Measurements from ENCODE around the gene KIRREL2.
"Not testable (repeated sequence)": the region's sequence is repeated elsewhere in the genome, so short reads cannot be mapped to it uniquely, and the experiment has no call there.

KIRREL2 gene

DNA sequence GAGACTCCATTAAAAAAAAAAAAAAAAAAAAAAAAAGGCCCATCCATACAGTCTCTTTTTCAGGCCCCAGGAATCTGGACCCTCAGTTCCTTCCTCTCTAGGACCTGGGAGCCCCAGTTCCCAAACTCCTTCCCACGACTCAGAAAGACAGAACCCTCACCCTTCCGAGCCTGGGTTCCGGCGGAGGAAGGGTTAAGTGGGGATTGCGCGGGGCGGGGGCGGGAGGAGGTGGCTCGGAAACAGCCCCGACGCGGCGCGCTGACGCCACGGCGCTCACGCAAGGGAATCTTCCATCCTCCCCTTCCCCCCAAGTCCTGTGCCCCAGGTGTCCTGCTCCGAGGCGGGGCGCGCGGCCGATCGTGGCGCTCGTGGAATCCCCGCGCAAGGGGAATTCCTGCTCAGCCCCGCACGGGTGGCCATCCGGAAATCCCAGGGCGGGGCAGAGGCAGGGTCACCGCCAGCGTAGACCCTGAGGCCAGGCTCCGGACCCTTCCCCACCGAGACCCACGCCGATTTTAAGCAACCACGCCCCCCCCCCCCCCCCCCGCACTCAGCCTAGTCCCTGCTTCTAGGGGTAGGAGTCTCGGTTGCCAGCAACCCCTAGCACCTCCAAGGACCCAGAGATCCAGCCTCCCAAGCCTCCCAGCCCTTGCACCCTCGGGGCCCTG lies 43.0 kb downstream of the KIRREL2 start:
- DNase-seq, result peak; percentile 46 to 48

DNA sequence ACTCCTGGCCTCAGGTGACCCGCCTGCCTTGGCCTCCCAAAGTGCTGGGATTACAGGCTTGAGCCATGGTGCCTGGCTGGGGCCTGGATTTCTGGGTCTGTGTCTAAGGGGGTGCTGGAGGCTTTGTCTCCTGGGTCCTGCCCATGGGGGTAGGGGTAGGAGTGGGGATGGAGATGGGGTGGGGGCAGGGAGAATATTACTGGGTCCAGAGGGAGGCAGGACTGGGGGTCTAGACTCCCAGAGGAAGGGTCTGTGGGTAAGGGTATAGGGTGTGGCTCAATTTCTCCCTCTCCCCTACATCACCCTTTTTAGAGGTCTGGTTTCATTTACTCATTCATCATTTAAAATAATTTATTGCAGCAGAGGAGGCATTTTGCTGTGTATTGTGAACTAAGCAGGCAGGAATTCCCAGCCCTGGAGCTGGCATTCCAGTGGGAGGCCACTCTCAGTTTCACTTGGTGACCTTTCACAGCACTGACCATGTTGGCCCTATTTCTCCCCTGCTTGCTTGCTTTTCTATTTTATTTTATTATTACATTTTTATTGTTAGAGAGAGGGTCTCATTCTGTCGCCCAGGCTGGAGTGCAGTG lies 44.4 kb downstream of the KIRREL2 start:
- DNase-seq, result no peak

DNA sequence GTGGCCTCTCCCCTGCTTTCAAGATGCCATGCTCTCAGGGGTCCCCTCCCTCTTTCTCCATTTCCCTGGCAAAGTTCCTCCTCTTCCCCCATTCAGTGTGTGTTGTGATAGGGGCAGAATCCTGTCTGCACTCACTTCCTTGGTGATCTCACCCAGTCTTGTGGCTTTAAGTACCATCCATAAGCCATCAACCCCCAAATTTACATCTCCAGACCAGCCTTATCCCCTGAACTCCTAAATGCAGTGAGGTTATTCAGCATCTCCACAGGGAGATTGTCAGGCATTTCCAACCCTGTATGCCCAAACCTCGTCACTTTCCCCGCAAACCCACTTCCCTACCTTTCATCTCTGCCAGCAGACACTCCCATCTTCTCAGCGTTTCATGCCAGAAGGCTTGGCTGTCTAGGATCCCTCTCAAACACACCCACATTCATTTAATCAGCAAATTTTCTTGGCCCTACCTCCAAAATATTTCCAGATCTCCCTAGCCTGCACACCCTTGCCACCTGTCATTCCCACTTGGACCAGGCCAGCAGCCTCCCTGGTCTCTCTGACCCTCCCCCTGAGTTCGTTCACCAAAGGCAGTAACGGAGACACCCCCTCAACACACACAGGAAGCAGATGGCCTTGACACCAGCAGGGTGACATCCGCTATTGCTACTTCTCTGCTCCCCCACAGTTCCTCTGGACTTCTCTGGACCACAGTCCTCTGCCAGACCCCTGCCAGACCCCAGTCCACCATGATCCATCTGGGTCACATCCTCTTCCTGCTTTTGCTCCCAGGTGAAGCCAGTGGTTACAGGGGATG lies 45.3 kb downstream of the KIRREL2 start, which contains the start of gene HCST:
HCST (plus strand) TSS at position 676 of the 808 bp plus-strand sequence; CDS start at position 741, 65 bp downstream.
- DNase-seq, result no peak

DNA sequence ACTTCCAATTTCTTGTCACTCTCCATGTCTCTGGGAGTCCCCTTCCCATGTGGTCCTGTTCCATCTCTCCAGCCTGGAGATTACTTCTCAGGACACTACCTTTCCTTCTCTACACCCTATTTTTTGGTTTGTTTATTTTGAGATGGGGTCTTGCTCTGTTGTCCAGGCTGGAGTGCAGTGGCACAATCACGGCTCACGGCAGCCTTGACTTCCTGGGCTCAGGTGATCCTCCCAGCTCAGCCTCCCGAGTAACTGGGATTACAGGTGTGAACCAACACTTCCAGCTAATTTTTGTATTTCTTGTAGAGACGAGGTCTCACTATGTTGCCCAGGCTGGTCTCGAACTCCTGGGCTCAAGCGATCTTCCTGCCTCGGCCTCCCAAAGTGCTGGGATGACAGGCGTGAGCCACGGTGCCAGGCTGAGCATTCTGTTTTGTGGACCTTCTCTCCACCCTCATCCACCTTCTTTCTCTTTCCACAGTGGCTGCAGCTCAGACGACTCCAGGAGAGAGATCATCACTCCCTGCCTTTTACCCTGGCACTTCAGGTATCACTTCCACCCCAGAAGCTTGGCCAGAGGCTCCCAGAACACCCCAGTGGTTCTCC lies 46.3 kb downstream of the KIRREL2 start:
- DNase-seq, result no peak

DNA sequence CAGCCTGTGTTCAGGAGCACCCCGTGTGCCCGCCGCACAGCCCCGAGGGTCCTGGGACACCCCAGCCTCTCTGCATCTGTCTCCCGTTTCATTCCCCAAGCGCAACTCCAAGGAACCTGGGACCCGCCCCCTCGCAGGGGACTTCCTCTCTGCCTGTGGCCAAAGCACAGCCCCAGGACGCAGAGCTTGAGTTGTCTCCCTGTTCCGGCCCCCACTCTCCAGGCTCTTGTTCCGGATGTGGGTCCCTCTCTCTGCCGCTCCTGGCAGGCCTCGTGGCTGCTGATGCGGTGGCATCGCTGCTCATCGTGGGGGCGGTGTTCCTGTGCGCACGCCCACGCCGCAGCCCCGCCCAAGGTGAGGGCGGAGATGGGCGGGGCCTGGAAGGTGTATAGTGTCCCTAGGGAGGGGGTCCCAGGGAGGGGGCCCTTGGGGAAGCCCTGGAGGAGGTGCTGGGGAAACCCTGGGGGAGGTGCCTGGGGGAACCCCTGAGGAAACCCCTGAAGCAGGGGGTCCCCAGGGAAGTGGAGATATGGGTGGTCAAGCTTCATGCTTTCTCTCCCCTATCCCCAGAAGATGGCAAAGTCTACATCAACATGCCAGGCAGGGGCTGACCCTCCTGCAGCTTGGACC lies 47.0 kb downstream of the KIRREL2 start:
- peak in 1 of 2 donors; percentile 52 for DNase-seq

DNA sequence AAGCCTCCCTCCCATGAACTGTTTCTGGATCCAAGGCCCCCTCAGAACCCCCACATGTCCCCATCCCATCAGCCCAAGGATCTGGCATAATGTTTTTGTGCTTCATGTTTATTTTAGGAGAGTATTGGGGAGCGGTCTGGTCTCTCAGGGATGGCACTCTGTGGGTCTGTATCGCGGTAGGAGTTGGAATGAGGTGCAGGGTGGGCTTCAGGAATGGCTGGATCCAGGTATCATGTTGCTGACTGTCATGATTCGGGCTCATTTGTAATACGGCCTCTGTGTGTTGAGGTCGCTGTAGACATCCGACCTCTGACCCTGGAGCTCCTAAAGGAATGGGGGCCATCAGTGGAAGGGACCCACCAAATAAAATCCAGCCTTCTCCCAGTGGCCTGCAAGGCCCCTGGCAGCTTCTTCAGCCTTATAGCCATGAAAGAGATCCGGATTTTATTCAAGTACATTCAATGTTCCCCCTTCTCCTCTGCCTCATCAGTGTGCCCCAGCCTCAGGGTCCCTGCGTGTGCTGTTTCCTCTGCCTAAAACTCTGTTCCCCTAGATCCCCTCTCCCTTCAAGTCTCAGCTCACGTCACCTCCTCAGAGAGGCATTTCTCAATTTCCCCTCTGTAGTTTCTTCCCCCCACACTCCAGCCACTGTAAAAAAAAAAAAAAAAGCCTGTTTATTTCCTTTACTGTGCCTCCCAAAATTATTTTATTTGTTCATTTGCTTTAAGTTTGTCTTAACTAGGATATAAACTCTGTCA lies 47.8 kb downstream of the KIRREL2 start:
- no peak for DNase-seq

DNA sequence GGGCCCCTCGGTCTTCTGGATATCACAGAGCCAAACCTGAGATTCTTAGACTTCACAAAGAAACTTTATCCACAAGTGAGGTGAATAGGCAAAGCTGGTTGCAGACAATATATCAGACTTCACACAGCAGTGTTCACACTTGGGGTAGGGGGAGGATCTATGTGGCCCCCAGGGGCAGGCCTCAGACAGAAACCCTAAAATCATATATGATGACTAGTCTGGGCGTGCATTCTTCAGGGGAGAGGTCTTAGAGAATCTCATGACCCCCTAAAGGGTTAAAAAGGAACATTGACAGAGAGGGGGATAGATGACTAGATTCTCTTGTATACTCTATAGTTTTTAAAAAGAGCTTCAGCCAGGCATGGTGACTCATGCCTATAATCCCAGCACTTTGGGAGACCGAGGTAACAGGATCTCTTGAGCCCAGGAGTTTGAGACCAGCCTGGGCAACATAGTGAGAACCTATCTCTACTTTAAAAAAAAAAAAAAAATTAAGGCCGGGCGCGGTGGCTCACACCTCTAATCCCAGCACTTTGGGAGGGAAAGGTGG lies 48.5 kb downstream of the KIRREL2 start:
- no peak for DNase-seq

DNA sequence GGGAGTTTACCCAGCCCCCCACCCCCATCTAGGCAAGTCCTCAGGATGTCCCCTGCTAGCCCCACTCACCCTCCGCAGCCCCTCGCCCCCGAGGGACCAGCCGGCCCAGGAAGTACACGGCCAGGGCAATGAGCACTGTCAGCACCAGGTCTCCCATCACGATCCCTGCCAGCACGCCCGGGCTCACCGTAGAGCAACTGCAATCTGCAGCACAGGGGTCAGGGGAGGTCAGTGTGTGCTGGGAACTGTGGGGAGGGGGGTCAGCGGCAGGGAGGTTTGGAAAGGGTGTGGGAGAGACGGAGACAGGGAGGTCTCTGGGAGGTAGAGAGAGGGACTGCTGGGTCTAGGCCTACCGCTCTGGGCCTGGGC lies 50.6 kb downstream of the KIRREL2 start:
- DNase-seq, result no peak

DNA sequence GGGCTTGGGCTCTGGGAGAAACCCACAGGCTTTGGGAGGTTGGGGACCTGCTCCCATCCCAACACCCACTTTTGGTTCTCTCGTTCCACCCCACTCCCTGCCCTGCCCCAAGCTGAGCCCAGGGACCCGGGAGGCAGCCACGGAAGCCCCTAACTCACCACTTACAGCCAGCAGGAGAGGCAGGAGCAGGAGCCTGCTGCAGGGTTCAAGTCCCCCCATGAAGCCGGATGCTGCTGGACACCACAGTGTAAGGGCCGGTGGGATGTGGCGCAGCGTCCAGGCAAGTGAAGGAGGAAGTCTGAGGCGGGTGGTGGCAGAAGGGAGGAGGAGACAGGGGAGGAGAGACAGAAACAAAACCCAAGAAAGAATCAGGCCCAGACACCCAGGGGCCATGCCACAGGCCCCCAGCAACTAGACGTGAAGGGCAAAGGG lies 51.3 kb downstream of the KIRREL2 start, which contains the start of gene TYROBP:
TYROBP (minus strand) TSS at position 286 of the 432 bp plus-strand sequence; CDS start at position 219, 67 bp downstream.
- DNase-seq, result no peak

DNA sequence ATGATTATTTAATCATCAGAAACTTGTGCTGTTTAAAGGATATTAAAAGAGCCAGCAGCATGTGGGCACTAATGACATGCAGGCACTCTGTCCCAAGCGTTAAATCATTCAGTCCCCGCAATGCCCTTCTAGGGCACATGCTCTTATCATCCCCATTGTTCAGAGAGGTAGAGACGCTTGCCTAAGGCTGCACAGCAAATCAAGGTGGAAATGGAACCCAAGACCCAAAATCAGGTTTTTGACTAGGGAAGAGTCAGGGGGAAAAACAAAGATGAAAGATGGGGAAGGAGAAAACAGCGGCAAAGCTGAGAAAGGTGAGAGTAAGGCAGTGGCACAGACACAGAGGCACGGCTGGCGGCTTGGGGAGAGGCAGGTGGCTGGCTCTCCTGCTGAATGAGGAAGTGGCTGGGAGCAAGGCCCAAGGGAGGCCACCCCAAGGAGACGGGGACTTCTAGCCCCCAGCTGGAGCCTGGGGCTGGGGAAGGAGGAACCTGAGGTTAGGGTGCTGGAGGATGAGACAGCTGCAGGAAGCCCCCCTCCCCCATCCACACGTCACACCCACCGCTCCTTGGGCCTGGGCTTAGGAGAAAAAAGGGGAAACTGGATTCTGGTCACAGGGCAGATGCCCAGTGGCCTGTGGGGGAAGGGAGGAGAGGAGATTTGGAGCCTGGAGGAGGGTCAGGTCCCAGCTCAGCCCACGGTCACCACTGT lies 52.4 kb downstream of the KIRREL2 start:
- DNase-seq, result peak in 1 of 2 donors; percentile 49

DNA sequence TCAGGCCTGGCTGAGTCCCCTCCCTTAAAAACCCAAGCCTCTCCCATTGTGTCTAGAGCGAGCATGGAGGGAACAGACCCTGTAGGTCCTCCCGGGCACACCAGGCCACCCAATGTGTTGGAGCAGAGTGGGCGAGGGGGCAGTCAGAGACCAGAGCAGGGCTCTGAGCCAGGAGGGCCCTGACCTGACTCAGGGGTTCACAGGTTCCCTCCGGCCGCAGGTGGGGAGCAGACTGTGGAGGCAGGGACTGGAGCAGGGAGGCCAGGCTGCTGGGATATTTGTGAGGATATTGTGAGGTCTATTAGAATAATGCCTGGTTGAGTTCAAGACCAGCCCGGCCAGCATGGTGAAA lies 52.9 kb downstream of the KIRREL2 start:
- no peak for DNase-seq

DNA sequence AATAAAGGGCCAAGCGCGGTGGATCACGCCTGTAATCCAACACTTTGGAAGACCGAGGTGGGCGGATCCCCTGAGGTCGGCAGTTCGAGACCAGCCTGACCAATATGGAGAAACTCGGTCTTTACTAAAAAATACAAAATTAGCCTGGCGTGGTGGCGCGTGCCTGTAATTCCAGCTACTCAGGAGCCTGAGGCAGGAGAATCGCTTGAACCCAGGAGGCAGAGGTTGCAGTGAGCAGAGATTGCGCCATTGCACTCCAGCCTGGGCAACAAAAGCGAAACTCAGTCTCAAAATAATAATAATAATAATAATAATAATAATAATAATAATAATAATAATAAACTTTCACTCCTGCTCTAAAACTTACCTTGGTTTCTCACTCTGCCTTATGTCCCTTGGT lies 53.6 kb downstream of the KIRREL2 start:
- DNase-seq, result not testable (repeated sequence)

DNA sequence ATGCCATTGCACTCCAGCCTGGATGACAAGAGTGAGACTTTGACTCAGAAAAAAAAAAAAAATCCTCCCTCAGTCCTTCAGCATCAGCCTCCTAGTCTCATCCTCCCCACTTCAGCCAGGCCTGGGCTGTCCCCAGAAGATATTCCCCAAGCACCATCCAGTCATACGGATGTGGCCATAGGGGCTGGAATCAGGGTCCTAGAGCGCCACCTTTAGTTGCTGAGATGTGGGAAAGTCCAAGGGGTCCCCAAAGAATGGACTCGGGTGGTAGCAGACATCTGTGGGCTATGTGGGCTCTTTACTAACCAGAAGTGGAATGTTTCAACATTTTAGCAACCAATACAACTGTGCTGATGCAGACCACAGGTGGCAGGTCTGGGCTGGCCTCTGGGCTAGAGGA lies 54.5 kb downstream of the KIRREL2 start:
- no peak for DNase-seq

DNA sequence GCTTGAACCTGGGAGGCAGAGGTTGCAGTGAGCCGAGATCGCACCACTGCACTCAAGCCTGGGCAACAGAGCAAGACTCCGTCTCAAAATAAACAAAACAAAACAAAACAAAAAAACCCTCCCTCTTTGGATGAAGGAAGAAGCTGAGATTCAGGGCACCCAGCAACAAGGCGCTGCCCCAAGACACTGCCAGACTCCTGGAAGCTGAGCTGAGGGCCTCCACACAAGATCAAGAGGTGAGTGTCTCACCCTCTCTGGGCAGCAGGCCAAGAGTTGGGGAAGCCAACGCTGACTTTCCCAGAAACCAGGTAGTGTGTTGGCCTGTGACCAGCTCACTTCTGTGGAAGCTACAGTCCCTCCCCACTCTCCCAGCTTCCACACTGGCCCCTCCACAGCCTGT lies 55.1 kb downstream of the KIRREL2 start:
- no peak for DNase-seq

DNA sequence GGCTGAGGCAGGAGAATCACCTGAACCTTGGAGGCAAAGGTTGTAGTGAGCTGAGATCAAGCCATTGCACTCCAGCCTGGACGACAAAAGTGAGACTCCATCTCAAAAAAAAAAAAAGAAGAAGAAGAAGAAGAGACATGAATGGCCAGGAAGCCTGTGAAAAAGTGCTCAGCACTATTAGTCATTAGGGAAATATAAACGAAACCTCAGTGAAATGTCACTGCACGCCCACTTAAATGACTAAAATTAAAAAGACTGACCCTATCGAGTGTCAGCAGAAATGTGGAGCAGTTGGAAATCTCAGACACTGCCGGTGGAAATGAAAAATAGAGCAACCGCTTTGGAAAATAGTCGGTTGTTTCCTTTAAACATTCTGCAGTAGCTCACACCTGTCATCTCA lies 56.9 kb downstream of the KIRREL2 start:
- DNase-seq, result no peak

DNA sequence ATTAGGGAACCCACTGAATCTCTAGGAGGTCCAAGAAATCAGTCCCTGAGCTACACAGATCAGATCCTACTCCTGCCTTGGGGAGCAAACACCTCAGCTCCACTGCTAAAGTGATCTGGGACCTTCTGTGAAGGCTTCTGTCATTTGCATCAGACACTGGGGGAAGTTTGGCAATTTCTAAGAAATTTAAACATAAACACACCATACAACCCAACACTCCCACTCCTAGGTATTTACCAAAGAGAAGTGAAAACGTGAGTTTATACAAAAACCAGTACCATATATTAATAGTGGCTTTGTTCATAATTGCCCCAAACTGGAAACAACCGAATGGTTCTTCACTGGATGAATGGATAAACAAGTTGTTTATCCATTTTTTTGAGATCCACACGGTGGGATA lies 58.7 kb downstream of the KIRREL2 start:
- no peak for DNase-seq
